Stimulated activated CD4-positive, alpha-beta T cell treated with anti-CD3 and anti-CD28 coated beads, TNF-alpha, amount 100 ng/mL, for 48 hours (primary cell): ENCODE measurements around the gene CRNN.
A peak's percentile ranks its signal among the peaks of the same experiment; 100 is the strongest.

Experiments used
- DNase-seq, 3 donors: peaks; one replicate each; pipeline ENCODE4 v3.0.0-alpha.2; 2020; ENCODE audit warnings: low read depth in 3 of 3

The CRNN gene

GRCh38 chr1:152419917-152420316 is 5.9 kb upstream of the CRNN start:
- no peak for DNase-seq

- no peak for DNase-seq
Observed at GRCh38 chr1:152415454-152416227, 1.6 kb upstream of the CRNN start.

GRCh38 chr1:152412756-152413155 is 1.3 kb downstream of the CRNN start:
- DNase-seq, result no peak

GRCh38 chr1:152411134-152411533 is 2.9 kb downstream of the CRNN start:
- DNase-seq, result no peak

GRCh38 chr1:152410599-152410998 is 3.5 kb downstream of the CRNN start:
- DNase-seq, result no peak

- DNase-seq, result no peak
Observed at GRCh38 chr1:152410028-152410427, 4.0 kb downstream of the CRNN start.

GRCh38 chr1:152408664-152409063 is 5.4 kb downstream of the CRNN start:
- no peak for DNase-seq

- DNase-seq, result peak in 1 of 3 donors; percentile 1
Observed at GRCh38 chr1:152398812-152399698, 15.0 kb downstream of the CRNN start.

- DNase-seq, result no peak
Observed at GRCh38 chr1:152397474-152397873, 16.6 kb downstream of the CRNN start.

- no peak for DNase-seq
Observed at GRCh38 chr1:152394151-152394550, 19.9 kb downstream of the CRNN start.

- no peak for DNase-seq
Observed at GRCh38 chr1:152392909-152393308, 21.2 kb downstream of the CRNN start.

GRCh38 chr1:152388889-152389288 is 25.2 kb downstream of the CRNN start:
- DNase-seq, result no peak

- DNase-seq, result no peak
Observed at GRCh38 chr1:152386940-152387339, 27.1 kb downstream of the CRNN start.

- DNase-seq, result no peak
Observed at GRCh38 chr1:152380932-152381331, 33.1 kb downstream of the CRNN start.

- no peak for DNase-seq
Observed at GRCh38 chr1:152374451-152374850, 39.6 kb downstream of the CRNN start.

- no peak for DNase-seq
Observed at GRCh38 chr1:152372672-152373071, 41.4 kb downstream of the CRNN start.

GRCh38 chr1:152367436-152367835 is 46.6 kb downstream of the CRNN start:
- no peak for DNase-seq

GRCh38 chr1:152359906-152360305 is 54.2 kb downstream of the CRNN start, which contains the start of gene FLG2:
FLG2 (minus strand) TSS chr1:152360006; CDS start chr1:152358884, 1,122 bp downstream.
- DNase-seq, result no peak
